ENCODE measurements around the gene ADAMTS3.

The ADAMTS3 gene

DNA sequence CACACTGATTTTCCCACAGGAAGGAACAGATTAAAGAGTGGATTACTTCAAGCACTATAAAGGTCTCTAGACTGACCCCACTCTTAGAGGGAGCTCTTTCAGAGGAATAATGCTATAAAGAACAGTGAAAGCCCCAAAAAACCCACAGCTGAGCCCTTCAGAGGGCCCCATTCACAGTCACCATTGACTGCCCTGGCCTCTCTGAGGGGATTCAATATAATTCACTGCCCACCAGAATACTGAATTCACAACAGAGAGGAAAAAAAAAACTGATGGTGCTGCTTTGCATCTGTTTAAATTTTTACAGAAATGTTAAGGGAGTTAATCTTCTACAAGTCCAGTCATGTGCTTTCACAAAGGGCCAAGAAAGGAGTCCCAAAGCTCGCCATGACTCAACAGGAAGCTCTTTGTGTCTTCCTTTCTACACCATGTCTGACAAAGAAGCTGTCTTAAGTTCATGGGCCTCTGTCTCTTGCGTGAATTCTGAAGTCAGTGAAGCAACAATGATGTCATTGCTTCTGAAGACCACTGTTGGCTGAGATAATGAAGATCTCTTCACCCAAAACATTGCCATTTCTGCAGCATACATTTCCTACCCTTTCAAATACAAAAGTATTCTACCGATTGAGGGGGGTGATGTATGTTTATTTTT is 174.9 kb downstream of the ADAMTS3 start:
- no peak for DNase-seq

DNA sequence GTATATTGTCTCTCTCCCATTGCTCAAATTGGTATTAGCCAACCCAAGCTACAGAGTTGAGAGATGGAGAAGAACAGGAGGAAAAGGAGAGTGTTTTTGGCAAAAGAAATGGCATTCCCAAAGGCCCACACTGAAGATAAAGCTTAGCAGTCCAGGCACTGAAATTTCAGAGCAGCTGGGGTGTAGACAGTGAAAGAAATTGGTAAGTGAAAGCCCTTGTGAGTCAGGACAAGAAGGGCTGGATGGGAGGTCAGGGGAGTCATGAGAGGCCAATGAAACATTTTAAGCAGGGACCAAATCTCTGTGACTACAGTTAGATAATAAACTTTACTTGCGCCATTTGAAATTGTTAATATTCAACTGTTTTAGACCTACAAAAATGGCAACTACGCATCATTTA is 177.7 kb downstream of the ADAMTS3 start:
- DNase-seq, result no peak

DNA sequence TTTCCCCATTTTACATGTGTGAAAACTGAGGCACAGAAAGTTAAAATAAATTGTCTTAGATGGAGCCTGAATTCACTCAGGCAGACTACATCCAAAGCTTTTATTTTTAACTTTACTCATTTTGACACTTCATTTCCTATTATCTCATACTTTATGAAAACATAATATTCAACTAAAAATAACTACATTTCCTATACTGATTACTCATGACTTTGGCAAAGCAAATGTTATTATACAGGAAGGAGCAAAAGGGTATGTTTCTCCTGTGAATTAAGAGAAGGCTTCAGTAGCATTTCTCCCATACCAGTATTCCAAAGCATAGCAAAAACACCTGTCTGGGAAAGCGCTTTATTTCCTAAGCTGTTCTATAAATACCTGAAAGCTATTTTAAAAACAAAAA is 178.6 kb downstream of the ADAMTS3 start:
- no peak for DNase-seq

DNA sequence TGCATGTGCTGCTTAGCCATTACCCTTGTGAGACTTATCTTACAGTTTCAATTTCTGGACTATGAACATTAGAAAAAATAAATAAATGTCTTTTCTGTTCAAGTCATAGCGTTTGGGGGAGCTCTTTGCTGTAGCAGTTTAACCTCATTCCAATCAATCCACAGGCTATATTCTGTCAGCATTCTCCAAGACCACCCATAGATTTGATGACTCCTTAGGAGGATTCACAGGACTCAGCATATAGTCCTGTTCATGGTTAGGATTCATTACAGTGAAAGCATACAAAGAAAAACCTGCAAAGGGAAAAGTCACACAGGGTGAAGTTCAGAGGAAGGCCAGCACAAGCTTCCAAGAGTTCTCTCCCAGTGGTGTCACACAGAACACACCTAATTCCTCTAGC is 180.5 kb downstream of the ADAMTS3 start:
- no peak for DNase-seq

DNA sequence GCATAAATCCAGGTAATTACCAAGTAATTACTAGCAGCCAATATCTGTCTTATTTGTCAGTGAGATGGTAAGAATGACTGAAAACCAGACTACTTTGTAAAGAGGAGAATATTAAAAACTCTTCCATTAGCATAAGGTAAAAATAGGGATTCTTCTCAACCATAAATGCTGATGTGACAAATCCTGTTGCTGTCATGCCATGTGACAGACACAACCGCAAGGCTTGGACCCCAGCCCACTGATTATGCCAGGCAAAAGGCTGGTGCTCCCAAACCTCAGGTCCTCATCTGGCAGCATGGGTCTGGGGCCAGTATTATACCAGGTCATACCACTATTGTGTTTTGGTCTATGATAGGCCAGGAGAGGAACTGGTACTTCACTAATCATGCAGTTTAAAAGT is 181.1 kb downstream of the ADAMTS3 start:
- no peak for DNase-seq

DNA sequence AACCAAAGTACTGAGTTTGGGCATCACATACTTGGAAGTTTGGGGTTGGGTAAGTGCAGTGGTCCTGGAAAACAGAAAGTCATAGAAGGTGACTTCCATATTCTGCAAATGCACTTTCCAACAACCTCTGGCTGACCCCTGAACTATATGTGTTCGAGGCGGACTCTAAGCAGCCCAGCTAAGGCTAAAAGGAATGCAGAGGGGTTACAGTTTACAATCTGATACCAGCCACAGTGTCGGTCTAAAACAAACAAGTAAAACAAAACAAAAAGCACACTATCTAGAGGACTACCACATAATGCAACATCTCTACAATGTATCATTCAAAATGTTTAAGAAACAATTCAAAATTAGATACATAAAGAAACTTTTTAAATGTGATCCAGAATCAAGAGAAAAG is 185.6 kb downstream of the ADAMTS3 start:
- no peak for DNase-seq

DNA sequence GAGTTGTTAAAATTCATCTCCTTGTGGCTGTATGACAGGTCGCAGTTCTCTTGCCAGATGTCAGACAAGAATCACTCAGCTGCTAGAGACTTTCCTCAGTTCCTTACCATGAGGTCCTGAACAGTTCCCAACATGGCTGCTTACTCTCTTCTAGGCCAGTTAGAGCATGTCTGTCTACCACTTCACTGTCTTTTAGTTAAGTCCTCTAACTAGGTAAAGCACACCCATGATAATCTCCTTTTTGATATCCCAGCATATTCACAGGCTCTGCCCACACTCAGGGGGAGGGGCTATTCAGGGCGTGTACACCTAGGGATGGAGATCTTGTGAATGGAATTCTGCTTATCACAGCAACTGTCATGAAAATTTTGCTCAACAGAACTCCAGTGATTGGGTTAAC is 190.1 kb downstream of the ADAMTS3 start:
- DNase-seq, result no peak

DNA sequence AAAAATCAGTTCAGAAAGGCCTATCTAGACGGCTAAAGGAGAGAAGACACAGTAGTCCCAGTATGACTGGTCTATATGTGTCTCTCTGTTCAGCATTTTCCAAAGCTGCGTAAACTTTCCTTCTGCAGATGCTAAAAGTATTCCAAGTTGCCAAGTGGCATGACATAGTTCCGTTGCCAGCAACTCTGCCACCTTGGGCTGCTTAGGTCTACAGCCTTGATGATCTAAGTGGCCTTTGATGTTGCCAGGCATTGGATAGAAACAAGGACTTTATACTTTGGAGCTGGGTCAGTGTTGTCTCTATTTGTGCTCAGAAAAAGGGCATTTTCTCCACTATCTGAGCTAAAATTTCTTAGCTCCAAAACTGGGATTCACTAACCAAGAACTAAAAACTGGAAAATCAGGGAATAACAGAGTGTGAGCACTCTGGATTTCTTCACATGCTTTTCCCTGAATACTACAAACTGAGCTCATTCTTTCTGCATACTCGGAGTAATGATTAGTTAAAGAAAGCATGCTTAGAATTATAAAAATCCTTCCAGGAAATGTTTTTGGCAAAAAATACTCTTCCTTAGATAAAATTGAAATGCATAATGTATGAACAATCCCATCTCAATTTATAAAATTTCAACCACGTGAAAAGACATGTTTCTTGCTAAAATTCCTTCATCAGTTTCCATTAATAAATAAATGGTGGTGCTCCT is 191.4 kb downstream of the ADAMTS3 start:
- DNase-seq, result no peak

DNA sequence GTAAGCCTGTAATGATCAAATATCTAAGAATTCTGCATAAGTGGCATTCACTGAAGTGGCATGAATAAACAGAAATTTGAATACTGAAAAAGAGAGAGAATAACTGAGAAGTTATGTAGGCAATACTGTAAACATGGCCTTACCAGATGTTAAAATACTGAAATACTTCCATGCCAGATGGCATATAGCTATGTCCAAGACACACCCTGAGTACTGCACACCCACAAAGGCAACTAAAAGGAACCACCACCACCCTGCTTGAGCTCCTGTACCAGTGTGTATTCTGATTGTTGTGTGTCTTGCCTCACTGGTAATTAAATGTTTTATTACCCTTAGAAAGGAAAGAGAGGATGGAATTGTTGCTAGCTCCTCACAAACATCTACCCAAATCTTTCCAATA is 192.1 kb downstream of the ADAMTS3 start:
- no peak for DNase-seq

DNA sequence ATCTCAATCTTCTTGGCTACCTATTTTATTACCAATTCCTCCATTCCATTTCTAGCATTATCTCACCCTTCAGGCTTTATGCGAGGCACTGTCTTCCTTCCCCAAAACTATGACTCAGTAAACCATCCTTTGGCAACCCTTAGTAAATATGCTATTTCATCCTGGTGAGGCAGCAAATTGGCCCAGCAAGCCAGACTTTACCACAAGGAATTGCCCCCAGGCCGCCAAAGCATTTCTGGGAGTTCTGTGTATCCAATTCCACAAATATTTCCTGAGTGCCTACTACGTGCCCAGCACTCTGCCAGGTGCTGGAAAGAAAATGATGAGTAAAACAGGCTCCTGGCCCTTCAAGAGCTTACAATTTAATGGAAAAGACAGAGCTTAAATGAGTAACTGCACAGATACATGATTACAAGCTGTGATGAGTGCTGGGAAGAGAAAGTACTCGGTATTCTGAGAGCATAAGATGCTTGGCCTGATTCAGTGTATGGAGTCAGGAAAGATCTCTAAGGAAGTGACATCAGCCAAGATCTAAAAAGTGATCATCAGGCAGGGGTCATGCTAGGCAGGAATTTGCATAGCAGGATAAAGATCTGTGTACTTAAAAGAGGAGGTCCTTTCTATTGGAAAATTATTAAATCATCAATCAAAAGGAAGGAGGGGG is 193.8 kb downstream of the ADAMTS3 start:
- no peak for DNase-seq

DNA sequence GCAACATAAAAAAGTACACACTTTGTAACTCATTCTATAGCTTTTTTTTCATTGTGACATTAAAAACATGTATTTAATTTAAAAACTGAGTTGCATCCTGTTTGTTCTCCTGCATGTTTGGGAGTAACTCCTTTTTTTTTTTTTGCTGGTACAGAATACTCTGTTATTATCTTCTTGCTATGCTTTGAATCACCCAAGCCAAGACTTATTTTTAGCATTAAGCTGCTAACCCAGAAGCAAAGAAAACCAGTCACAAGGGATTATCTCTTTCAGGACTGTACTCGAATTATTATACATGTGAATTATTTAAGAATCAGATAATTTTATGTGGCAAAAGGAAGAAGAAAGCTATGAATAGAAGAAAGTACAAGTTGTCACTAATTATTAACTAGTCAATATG is 194.9 kb downstream of the ADAMTS3 start:
- no peak for DNase-seq

DNA sequence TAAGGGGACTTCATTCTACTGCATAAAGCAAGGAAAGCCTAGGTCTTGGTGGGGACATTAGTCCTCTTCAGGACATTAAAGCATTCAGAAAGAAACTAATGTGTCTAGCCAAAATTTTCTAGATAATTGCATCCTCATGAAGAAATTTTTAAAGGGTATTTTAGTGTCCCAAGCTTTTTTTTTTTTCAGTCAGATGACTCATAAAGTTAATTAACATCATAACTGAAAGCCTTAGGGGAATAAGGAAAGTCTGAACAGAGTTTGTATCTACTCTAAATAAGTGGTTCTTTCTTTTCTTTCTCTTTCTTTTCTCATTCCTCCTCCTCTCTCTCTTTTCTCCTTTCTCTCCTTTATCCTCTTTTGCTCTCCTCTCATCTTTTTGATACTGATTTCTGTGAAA is 202.4 kb downstream of the ADAMTS3 start:
- no peak for DNase-seq

DNA sequence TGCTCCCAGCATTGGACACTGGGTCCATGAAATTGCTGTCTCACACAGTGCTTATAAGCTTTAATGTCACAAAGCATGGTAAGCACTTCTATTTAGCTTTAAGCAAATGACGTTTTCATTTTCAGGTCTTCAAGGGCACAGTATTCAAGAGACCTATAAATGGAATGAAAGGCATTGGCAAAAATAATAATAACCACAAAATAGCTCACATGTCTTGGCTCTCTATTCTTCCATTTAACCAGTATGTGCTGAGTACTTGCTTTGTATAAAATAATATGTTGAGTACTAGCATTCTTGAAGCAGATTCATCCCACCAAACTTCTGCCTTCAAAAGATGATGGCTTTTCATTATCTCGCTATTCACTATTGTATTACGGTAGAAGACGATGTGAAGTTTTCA is 203.0 kb downstream of the ADAMTS3 start:
- DNase-seq, result no peak

DNA sequence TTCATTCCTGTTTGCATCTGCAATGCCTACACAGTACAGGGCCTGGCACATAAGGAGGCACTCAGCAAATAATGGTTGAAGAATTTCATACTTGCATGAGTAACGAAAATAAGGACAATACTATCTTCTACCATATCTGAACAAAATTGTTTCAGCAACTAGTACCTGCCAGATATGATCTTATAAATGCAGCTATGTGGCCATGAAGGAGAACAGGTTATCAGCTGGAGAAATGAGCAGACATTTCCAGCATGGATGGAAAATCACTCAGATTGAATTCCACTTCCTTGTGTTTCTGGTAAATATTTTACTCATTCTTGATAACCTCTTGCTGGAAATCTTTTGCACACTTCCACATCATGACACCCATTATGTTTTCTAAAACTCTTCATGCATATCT is 204.0 kb downstream of the ADAMTS3 start:
- DNase-seq, result no peak

DNA sequence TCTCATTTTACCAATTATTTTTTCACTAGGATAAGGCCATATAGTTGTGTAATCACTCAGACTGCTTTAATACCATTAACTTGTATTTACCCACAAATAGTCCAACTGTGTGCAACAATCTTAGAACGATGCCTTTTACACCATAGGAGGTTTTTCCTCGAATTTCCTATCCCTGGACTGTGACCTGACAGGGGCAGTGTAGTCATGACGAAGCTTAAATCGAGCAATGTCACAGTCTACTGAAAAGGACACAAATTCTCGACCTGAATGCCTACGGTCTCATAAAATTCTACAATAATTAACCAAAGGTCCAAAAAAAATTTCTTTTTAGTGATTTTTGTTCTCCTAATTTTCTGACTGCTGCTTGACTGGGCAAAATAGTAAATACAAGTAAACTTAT is 208.9 kb downstream of the ADAMTS3 start:
- no peak for DNase-seq

DNA sequence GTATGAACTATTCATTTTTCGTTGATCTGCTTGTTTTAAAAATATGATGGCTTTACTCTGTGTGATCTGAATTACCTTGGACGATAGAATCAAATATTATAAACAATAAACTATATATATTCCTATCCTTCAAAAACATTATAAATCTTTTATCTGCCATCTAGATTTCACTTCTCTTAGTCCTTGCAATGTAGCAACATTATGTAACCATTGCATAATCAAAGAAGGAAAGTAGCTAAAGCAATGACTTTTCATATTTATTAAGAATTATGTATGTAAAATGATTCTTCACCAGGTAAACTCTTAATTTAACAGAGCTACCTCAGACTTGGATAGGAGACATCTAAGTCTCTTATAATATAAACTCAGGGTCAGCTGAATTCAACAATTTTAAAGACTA is 210.5 kb downstream of the ADAMTS3 start:
- no peak for DNase-seq

DNA sequence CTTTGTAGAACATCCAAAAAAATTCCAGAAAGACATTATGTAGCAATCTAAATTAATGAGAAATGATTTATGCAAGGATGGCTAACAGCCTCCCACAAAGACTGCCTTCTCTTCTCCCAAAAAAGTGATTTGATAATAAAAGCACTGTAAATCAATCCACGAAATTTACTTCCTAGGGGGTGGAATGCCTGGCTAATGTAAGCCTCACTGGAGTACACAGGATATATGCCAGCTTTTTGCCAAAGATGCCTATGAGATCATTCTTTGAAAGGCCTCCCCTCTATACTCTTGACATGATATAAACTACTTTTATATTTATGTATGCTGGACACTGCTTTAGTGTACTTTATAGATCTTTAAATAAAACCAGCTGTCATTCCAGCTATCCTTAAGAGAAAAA is 211.1 kb downstream of the ADAMTS3 start:
- no peak for DNase-seq

DNA sequence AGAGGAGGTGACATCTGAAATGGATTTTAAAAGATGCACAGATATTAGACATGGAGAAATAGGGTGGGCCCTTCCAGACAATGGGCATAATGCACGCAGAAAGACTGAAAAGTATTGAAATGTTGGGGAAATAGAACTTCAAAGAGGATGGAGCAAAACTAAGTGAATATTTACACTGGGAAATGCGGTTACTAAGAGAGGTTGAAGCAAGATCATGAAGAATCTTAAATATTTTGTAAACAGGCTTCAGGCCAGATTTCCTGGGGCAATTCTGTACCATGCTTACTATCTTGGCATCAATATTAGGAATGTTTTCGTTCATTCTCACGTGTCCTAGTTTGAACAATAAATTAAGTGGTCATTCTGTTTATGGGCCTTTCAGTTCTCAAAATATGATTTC is 216.3 kb downstream of the ADAMTS3 start:
- no peak for DNase-seq

DNA sequence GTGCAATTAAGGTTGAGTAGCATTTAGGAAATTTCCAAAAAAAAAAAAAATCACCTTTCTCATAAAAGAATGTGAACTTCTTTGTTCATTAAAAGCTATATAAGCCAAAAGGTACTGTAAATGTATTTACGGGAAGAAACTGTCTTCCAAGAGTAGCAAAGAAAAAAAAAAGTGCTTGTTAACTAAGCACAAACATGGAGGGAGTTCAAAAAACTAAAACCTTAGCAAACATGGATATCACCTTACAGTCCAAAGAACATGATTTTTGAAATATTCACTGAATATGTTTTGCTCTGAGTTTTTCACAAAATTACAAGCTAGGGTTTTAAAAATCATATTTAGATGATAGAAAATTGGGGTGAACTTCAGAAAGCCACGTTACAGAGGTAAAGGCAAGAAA is 217.5 kb downstream of the ADAMTS3 start:
- DNase-seq, result no peak

DNA sequence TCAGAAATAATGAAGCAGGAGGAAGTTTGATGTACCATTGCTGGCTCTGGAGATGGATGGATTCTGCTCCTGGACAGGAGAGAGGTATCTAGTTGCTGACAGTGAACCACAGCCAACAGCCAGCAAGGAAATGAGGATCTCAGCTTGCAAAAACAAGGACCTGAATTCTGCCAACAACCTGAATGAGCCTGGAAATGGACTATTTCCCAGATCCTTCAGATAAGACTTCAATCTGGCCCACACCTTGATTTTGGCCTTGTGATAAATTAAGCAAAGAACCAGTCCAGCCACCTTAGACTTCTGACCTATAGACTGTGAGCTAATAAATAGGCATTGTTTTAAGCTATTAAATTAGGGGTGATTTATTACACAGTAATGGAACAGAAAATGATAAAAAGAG is 220.3 kb downstream of the ADAMTS3 start:
- DNase-seq, result no peak

DNA sequence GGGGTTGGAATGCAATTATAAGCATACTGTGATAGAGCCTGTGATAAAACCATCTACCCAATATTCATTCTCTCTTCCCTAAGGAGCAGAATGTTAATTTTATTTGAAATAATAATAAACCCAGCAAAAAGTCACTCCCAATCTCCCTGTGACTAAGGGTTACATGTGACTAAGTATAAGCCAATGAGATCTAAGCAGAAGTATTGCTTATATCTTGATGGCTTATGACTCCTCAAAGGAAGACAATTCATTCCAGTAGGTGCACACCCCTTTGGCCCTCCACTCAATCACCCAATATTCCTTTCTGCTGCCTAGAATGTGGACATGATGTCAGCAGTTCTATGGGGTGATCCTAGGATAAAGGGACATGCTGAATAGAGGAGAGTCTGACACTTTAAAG is 224.6 kb downstream of the ADAMTS3 start:
- DNase-seq, result no peak

DNA sequence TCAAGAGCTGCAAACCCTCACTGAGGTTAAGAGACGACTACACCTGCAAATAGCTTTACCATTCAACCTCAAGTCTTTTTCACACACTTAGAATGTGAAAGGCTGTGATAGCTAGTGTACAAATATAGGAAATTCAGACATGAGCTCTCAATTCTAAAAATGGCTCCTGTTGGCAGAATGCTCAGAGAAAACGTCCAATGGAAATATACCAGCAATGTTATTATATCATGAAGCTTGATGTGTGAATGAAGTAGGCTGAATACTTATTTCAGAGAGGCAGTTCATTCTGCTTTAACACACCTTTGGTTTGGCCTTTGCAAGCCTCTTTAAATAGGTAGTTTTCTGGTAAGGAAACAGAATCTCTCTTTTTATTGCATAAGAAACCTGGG is 227.6 kb downstream of the ADAMTS3 start:
- DNase-seq, result no peak

DNA sequence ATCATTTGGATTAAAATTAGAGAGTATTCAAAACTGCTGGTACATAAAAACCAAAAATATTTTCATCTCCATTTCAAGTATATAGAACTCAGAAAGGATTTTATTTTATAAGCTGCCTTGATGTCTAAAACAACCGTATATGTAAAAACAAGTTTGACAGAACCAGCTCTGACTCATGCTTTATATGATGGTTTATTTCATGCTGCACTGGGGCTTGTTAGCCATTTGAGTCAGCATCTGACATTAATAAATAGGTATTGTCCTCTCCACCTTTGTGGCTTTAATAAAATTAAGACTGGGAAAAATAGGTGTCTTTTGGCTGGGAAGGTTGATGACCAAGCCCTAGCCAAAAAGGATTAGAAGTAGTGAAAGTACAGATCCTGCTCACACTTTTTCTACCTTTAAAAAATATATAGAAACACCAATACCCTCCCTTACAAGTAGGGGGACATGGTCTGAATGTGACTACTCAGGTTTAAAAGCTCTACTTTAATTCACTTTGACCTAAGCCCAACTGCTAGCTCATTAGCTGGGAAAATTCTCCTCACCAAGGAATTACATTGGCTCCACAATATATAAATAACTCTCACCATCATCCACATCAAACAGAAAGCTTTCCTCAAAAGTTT is 228.1 kb downstream of the ADAMTS3 start:
- no peak for DNase-seq

DNA sequence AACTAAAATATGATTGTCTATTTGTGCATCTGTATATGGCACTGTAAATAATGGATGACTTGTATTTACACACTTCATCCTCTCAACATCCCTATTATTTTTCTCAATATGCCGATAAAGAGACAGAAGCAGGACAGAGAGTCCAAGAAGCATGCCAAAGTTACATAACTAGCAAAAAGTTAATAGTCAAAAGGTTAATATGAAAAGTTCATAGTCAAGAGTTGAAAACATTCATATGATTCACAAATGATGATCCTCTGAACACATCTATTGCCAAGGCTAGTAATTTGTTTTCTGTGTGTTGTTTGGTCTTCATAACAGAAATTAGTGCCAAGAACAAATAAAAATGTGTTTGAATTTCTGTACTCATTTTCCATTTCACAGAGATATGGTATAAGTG is 231.0 kb downstream of the ADAMTS3 start:
- no peak for DNase-seq
